HG03342 (cell line): Measurements from ENCODE around the gene SAMD10.
"Not testable (repeated sequence)": the region's sequence is repeated elsewhere in the genome, so short reads cannot be mapped to it uniquely, and the experiment has no call there.

Experiments
- ATAC-seq: cut with Tn5 transposase; IDR thresholded peaks from one replicate; pipeline ENCODE4 v1.9.1; 2021; ENCODE audit warnings: mild to moderate bottlenecking, moderate library complexity; ENCODE audit not compliant: unreplicated experiment

Gene SAMD10

DNA sequence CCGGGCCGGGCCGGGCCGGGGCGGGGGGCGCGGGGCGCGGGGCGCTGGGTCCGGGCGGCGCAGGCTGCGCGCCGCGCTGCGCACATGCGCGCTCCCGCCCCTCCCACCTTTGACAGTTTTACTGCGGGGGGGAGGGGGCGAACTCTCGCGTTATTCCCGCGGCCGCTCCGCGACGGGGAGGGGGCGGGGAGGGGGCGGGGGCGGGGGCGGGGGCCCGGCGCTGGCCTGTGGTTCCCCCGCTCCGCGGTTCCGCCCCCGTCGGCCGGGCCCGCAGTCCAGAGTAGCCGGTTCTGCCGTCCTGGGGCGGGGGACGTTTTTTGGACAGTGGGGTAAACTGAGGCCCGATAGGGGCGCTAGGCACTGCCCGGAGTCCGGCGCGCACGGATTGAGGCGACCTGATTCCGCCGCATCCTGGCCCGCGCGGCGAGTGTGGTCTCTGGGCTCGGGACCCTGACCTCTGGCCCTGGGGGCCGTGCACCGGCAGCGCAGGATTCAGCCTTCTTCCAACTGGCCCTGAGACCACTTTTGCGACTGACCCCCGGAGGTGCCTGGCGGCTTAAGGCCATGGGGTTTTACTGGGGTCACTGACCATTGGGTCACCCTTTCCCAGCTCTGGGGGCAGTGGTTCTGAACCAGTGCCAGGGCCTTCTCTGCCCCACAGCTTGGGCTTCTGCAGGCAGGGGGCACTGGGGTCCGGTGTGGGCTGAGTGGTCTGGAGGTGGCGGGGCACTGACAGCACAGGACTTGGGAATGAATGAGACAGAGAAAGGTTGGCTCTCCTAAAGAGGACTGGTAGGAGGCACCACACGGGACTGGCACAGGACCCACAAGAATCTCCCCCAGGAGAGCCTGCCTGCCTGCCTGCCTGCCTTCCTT, 9.4 kb downstream of the SAMD10 start, which contains the start of gene ZNF512B:
TSS of gene ZNF512B (minus strand) at position 93 of the 876 bp plus-strand sequence. CDS start 1,980 bp downstream, outside the sequence.
- ATAC-seq = no peak

DNA sequence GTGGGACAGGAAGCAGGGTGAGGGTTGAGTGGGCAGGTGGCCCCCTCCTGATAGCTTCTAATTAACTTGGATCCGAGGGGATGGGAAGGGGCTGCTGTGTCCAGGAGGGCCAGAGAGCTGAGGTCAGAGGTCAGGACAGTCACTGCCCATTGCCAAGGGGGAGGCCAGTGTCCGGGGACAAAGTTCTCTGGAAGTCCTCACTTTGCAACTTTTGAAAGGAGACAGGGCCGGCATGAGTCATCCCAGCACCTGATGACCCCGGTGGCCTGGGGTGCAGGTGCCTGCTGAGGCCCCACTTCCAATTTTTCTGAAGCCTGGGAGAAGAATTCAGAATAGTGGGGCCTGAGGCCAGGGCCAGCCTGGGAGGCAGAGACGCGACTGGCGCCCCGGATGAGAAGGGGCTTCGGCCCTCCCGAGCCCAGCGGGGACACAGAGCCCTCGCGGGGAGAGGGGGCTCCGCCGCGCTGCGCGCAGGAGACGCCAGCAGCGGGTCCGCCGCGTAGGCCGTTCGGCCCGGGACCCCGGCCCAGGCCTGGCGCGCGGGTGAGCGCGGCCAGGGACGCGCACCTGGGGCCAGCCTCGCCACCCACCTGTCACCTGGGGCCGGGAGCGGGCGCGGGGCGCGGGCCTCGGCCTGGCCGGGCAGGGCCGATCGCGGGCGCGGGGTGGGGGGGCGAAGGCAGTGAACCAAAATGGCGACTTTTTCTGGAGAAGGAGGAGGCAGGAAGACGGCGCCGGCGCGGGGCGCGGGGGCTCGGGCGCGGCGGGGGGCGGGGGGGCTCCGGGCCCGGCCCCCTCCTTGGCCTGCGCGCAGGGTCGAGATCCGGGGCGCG, 10.3 kb downstream of the SAMD10 start:
- ATAC-seq = no peak

DNA sequence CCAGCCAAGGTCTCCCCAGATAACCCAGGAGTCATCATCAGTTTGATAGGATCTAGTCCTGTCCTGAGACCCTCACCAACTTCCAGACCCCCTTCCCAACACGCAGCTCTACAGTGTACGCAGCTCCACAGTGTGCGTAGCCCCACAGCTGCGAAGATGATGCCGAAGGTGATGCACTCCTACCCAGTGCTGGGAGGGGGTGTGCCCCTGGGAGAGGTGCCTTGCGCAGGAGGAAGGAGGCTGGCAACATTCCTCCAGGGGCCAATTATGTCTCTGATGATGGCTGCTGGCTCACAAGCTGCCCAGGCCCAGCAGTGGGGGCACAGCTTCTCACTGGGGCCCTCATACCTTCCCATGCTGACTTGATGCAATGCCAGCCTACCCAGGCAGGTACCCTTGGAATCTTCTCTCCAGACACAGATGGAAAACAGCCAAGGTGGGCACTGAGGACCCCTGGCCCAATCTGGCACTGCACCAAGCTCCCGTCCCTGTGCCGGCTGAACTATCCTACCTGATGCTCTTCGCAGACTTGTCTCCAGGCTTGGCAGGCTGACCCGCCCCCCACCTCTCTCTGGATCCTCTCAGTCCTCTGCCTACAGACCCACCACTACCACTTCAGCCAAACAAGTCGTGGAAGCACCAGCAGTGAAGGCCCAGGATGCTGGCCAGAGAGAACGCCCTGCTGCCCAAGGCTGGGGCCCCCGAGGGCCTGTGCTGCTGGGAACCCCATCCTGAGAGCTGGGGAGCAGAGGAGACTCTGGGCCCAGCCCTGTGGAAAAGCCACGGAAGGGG, 11.1 kb downstream of the SAMD10 start:
- no peak for ATAC-seq

DNA sequence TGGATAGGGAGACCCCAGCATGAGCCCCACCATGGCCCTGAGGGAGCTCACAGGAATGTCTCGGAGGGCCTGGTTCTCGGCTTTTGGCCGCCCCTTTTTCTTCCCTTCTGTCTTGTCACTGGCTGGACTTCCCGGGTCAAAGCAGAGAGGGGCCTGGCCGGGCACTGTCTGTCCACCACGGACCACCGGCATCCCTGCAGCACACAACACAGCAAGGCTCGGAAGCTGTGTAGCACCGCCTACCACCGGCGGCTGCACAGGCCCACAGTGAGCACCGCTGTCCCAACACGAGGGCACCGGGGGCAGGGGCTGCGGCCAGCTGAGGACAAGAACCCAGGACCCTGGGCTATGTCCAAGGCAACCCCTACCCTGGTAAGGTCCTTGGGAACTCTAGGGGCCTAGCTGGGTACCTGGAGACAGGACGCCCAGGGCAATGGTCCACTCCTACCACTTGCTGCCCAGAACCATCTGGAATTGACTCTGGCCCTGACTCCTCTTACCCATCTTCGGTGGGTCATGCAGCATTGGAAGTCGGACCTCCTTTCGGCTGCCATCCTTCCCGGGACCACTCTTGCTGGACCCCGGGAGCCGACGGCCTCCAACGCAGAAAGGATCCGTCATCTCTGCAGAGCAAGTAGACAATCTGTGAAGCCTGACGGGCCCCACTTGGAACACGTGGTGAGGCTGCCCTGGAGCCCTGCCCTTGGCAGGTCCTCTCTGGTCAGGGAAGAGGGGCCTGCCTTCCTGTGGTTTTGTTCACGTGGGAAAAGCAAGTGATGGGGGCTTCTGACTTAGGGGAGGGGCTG, 11.9 kb downstream of the SAMD10 start:
- no peak for ATAC-seq

DNA sequence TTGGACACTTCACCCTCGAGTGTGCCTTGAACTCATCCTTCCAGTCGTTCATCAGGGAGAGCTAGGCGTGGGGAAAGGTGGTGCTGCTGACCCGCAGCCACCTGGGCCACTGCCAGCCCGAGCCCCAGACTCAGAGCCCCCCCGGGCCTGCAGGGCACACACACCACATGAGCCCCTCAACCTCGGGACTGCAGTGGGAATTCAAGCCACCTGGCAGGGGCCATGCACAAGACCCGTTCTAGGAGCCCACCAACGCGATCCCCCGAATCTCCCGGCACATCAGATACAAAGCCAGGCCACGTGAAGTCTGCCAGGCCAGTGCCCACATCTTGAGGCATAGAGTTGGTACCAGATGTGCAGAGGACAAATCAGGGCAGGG, 12.5 kb downstream of the SAMD10 start:
- no peak for ATAC-seq

DNA sequence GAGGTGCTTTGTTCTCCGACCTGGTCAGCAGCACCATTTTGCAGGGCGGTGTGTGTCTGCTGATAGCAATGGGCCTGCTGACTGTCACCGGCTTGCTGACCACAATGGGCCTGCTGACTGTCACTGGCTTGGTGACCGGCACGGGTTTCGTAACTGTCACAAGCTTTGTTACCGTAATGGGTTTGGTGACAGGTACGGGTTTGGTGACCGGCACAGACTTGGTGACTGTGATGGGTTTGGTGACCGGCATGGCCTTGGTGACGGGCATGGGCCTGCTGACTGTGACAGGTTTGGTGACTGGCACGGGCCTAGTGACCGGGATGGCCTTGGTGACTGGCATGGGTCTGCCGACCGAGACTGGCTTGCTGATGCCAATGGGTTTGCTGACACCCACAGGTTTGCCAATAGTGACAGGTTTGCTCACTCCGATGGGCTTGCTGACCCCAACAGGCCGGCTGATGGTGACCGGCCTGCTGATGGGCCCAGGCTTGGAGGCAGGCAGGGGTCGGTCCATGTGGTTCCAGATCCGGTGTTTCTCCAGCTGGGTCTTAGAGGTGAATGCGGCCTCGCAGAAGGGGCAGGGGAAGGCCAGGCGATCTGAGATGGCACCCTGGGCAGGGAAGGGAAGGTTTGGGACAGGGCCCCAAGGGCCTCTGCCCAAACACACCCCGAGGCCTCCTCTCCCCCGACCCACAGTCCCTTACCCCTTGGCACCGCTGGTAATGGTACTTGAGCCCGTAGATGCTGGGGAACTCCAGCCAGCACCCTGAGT, 13.1 kb downstream of the SAMD10 start:
- no peak for ATAC-seq

DNA sequence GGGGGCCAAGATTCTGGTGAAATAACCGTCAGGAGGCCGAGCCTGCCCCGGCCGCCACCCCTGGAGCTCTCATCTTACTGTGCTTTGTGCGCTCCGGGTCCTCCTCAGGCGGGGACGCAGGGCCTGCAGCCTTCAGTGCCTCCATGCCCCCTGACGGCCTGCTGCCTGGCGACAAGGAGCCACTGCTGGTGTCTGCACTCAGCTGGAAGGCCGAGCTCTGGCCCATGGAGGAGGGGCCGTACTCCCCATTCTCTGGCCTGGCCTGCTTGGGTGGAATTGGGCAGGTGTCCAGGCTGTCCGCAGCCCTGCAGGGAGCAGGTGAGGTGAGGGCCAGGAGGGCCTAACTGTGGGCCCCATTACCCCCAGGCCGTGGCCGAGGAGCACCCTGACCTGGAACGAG, 15.0 kb downstream of the SAMD10 start:
- ATAC-seq = no peak

DNA sequence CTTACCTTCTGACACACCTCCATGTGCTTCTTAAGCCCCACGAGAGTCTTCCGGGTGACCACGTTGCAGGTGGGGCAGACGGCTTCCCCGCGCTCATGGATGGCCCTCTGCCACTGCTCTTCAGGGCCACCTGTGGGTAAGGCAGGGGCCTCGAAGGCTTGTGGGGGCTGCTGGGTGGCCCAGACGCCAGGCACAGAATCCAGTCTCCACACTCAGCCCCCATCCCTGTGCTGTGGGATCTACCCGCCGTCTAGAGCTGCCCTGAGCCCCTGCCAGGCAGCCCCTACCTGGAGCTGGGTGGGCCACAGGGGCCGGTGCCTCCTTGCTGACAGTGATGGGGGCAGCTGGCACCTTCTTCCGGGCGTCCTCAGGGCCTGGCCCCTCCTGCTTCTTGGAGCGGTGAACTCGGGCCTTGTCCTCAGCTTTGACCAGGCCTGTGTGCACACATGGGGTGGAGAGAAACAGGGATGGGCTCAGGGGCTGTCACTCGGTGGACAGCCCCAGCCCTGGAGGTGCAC, 15.6 kb downstream of the SAMD10 start:
- ATAC-seq = no peak

DNA sequence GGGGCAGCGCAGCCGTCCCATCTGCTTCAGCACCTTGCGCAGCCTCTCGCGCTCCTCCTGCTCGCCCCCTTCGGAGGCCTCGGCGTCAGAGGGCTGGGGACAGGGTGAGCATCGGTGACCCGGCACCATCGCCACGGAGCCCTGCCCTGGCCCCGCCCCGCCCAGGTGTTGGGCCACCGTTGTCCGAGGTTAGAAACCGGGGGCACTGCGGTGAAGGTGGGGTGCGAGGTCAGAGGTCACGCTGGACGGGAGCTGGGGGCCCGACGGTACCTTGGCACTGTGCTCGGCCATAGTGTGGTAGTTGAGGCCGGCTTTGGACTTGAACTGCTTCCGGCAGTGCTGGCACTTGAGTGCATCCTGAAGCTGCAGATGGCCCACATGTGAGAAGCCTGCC, 16.1 kb downstream of the SAMD10 start:
- ATAC-seq = no peak

DNA sequence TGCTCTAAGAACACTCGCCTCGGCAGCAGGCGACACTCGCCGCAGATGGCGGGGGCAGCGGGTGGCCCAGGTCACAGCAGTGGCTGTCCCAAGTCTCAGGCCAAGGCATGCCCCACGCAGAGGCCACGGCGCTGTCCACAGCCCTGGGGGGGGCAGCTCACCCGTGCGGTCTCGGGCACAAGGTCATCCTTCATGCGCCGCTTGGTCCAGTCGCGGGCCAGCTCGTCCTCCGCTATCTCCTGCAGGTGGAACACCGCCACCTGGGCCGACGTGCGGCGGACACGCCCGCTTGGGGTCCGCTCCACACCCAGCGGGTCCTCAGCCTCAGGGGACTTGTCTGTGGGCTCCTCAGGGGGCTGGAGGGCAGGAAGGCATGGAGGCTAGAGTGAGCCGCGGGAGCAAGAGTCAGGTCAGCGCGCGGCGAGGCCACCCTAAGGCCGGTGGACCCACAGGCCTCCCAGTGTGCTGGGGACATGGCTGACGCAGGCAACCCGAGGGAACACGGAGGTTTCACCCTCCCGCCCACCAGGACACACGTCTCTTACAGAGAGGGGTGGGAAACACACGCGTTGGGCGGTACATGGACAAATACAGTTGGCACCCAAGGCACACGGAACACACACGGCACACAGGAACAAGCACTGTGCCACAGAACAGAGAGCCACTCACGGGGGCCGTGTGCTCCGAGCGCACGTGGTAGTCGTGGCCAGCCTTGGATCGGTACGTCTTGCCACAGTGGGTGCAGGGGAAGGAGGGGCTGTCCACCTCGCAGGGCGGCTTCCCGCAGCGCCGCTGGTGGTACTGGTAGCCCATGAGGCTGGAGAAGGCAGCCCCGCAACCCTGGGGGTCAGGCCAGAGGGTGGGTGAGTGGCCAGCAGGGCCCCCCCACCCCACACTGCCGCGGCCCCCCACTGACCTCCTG, 16.8 kb downstream of the SAMD10 start:
- ATAC-seq = no peak

DNA sequence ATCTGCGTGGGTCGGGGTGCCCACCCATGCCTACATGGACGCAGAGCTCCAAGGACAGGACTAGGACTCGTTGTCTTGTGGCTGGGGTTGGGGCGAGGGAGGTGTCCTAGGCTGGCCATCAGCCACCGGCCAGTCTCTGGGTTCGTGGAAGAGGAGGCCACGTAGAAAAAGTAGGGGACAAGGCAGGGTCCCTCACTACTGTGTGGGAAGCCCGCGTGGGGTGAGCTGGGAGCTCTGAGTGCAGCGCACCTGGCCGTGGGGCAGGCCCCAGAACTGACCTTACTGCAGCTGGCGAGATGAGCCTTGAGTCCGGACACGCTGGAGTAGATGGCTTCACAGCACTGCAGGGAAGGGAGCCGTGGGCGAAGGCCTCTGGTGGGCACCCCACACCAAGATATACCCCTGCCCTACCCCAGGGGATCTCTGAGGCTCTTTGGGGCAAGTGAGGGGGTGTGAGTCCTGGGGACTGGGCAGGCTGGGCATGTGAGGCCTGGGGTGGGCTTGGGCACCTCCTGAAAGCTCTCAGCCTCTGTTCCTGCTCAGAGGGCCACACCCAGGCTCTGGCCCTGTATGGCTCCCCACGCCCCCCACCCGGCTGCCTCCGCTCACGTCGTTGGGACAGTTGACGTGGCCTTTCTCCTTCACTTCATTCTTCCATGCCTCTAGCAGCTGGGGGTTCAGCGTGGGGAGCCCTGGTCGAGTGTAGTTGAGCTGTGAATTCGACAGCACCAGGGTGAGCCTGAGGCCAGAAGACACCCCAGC, 17.6 kb downstream of the SAMD10 start:
- ATAC-seq = no peak

DNA sequence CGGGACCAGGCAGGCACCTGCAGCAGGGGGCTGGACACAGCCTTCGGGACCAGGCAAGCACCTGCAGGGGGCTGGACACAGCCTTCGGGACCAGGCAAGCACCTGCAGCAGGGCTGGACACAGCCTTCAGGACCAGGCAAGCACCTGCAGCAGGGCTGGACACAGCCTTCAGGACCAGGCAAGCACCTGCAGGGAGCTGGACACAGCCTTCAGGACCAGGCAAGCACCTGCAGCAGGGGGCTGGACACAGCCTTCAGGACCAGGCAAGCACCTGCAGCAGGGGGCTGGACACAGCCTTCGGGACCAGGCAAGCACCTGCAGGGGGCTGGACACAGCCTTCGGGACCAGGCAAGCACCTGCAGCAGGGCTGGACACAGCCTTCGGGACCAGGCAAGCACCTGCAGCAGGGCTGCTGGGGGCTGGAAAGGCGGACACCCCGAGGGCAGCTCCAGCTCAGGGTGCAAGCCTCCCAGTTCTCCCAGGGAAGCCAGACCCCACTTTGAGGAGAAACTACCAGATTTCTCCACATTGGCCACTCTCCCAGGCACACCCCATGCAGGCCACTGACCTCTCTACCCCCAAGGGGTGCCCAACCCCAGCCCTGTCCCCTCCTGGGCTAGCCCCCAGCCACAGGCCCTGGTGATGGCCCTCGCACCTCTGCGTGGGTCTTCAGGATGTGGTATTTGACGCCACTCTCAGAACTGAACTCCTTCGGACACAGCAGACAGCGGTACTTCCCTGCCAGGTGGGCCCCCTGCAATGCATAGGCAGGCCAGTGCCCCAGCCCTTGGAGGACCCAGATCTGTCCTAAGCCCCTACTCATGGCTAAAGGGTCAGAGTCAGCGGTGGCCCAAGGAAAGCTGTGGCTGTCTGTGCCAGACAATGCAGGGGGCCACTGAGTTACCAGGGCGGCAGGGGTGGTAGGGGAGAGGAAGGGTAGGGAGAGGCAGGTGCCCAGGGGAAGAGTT, 18.5 kb downstream of the SAMD10 start:
- ATAC-seq = not testable (repeated sequence)

DNA sequence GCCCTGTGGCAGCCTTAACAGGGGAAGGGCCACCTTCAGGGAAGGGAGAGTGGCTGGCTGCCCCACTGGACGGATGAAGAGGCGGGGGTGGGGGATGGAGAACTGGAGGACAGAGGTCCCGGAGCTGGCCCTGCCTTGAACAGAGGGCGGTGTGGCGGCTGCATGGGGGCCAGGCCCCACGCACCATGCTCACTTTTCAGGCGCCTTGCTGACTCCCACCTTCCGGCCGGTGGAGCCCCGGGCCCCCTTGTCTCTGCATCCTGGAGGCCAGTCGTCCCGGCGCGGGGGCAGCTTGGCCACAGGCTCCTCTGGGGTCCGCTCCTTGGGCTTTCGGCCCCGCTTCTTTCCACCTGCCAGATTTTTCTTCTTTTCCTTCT, 19.8 kb downstream of the SAMD10 start:
- ATAC-seq = no peak

DNA sequence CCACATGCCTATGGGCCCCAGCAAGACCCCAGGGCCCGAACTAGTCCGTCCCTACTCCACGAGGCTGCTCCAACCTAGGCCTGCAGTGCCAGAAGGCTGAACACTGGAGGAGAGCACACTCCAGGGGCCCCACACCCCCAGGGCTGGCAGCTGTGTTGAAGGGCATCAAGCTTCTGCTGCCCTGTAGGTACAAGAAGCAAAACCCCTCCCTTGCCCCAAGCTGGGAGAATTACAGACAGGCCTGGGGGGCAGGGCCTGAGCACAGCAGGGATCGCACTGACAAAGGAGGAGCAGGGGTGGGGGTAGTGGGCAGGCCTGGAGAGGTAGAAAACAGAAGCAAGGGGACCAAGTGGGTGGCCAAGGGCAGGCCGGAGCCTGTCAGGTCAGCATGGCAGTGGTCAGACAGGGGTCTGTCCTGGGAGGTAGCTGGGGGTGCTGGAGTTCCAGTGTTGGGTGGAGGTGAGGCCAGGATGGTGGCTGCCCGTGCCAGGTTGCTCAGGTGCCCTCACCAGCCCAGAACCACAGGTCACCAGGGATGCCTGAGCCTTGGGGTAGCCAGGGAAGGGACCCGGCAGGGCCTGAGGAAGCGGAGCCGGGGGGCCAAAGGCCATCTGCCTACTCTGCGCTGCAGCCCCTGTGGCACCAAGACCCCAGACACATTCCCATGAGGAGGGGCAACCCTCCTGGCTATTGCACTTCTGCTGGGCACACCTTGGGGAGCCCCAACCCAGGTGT, 20.3 kb downstream of the SAMD10 start:
- no peak for ATAC-seq

DNA sequence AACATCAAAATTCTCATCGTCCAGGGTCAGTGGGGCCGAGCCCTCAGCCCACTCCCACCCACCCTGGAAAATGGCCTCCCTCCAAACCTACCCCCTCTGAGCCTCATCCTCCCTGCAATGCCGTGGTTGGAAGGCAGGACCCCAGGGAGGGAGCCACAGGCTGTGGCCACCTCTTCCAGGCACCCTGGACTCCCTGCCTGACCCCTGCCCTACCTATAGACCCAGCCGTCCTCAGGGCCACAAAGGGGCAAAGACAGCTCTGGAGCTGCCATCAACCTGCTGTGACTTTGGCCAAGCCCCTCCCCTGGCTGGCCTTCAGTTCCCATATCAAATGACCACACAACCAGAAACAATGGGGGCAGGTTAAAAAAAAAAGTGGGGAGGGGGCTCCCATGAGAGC, 21.0 kb downstream of the SAMD10 start:
- ATAC-seq = no peak
